Colonic mucosa (tissue), 4 donors: ENCODE results near the gene CDC42BPB. TPM values are rescaled to one million over a fixed set of nuclear protein-coding genes. Genes with fewer than 3 reads are reported as not detected.

Source experiments
- DNase-seq: peaks from one replicate; pipeline ENCODE4 v3.0.0-alpha.2; 2020
- H3K27ac ChIP-seq: fragments of 200-600 bp; one replicate; pipeline ENCODE4 v1.8.0; 2021
- H3K27me3 ChIP-seq: fragments of 200-600 bp; one replicate; pipeline ENCODE4 v1.8.0; 2021
- H3K36me3 ChIP-seq: fragments of 200-600 bp; one replicate; pipeline ENCODE4 v1.8.0; 2021
- H3K4me1 ChIP-seq: fragments of 200-600 bp; one replicate; pipeline ENCODE4 v1.8.0; 2021; ENCODE audit warnings: mild to moderate bottlenecking
- H3K4me3 ChIP-seq: fragments of 200-600 bp; one replicate; pipeline ENCODE4 v1.8.0; 2021
- H3K9ac ChIP-seq, 2 donors: one replicate each; pipeline ENCODE4 v1.7.0; 2013; ENCODE audit warnings: control low read depth in 2 of 2, low read depth in 2 of 2, low read length in 2 of 2
- H3K9me3 ChIP-seq: fragments of 200-600 bp; one replicate; pipeline ENCODE4 v1.8.0; 2021
- CTCF ChIP-seq: fragments of 200-600 bp; IDR thresholded peaks from one replicate; pipeline ENCODE4 v1.8.0; 2022; ENCODE audit warnings: antibody characterized with exemption, mild to moderate bottlenecking
- intact Hi-C: fragments of 100-400 bp; cut with DNase I; formaldehyde crosslinking; loops from one replicate; pipeline ENCODE4 v1.14.1; 2022
- total RNA-seq, 2 donors: library from RNA; stranded (reverse); fragmentation: NEBNext Ultra II Directional in 1 of 2; extraction: Animal tissue kit (Norgen Biotek cat#: 25700) in 1 of 2; gene quantifications; one replicate each; pipeline ENCODE4 v1.2.1, GENCODE V29; 2021
- donor health status: healthy.
- donor health status: DM: no; HTN: no; CAD: no.
- donor health status: DM: no; HTN: no; CAD: no.

Gene CDC42BPB
- total RNA-seq, 2 donors from 2014 or later, result 67.9 to 83.8 TPM

GRCh38 chr14:103087343-103087835, 30.0 kb upstream of the CDC42BPB start:
- intact Hi-C loops, result no loop called here
- H3K27me3 ChIP-seq, result peaks cover 19% of the 10 kb centered on the region
- DNase-seq, result no peak

GRCh38 chr14:103086771-103087342, 29.5 kb upstream of the CDC42BPB start:
- no peak overlapping the region for H3K27ac ChIP-seq
- no peak overlapping the region for H3K4me3 ChIP-seq
- H3K9me3 ChIP-seq, result no peaks in the 10 kb centered on the region
- no peak overlapping the region for H3K9ac ChIP-seq
- no peaks in the 10 kb centered on the region for H3K36me3 ChIP-seq
- peaks cover 19% of the 10 kb centered on the region for H3K27me3 ChIP-seq
- TF ChIP-seq CTCF, result no peak
- peaks cover 6% of the 10 kb centered on the region for H3K4me1 ChIP-seq
- DNase-seq, result no peak
- intact Hi-C loops, result no loop called here

More at GRCh38 chr14:103087343-103087835, 30.0 kb upstream of the CDC42BPB start:
- H3K4me3 ChIP-seq, result no peak overlapping the region
- no peak overlapping the region for H3K27ac ChIP-seq
- no peaks in the 10 kb centered on the region for H3K36me3 ChIP-seq
- no peak overlapping the region for H3K9ac ChIP-seq
- peaks cover 7% of the 10 kb centered on the region for H3K4me1 ChIP-seq
- H3K9me3 ChIP-seq, result no peaks in the 10 kb centered on the region
- no peak for TF ChIP-seq CTCF

GRCh38 chr14:103085106-103086091, 28.1 kb upstream of the CDC42BPB start:
- Histone ChIP-seq H3K9me3 (no peaks in the 10 kb centered on the region), H3K27me3 (peaks cover 19% of the 10 kb centered on the region), H3K4me1 (no peaks in the 10 kb centered on the region), H3K36me3 (no peaks in the 10 kb centered on the region), H3K27ac (no peak overlapping the region), H3K4me3 (no peak overlapping the region), H3K9ac (no peak overlapping the region)
- DNase-seq, result no peak
- intact Hi-C loops, result no loop called here
- no peak for TF ChIP-seq CTCF

- Histone ChIP-seq H3K9ac (no peak within 1 kb of the TSS), H3K27me3 (peaks cover 19% of the 10 kb centered on the region), H3K4me1 (no peaks in the 10 kb centered on the region), H3K27ac (no peak within 1 kb of the TSS), H3K36me3 (no peaks in the 10 kb centered on the region), H3K4me3 (no peak within 1 kb of the TSS), H3K9me3 (no peaks in the 10 kb centered on the region)
- intact Hi-C loops, result no loop called here
- no peak for TF ChIP-seq CTCF
- DNase-seq, result no peak
Observed at GRCh38 chr14:103084021-103084919, 26.9 kb upstream of the CDC42BPB start, which contains the start of gene LBHD2. Gene LBHD2, plus strand, starts transcription at chr14:103084210. Its CDS starts 1,803 bp downstream, at chr14:103086013.

- intact Hi-C loops, result no loop called here
- no peak overlapping the region for H3K9ac ChIP-seq
- no peak for DNase-seq
- no peaks in the 10 kb centered on the region for H3K4me1 ChIP-seq
- H3K36me3 ChIP-seq, result no peaks in the 10 kb centered on the region
- TF ChIP-seq CTCF, result no peak
- H3K4me3 ChIP-seq, result no peak overlapping the region
- no peak overlapping the region for H3K27ac ChIP-seq
- H3K9me3 ChIP-seq, result no peaks in the 10 kb centered on the region
- peaks cover 19% of the 10 kb centered on the region for H3K27me3 ChIP-seq
Observed at GRCh38 chr14:103081951-103082350, 24.6 kb upstream of the CDC42BPB start.
